Astrocyte (in vitro differentiated cells and primary cell): ENCODE data around the gene EHBP1.

Source experiments
- EZH2 ChIP-seq: IDR thresholded peaks from 2 replicates; pipeline ENCODE4 v1.6.1; 2012; ENCODE audit warnings: mild to moderate bottlenecking, low read length, inconsistent platforms; ENCODE audit not compliant: insufficient read depth
- TF ChIP-seq, protein P1 (sequence below): IDR thresholded peaks from 2 replicates; pipeline ENCODE4 v1.5.1; 2011; ENCODE audit warnings: low read depth, mild to moderate bottlenecking, inconsistent platforms, low read length, moderate library complexity; ENCODE audit not compliant: insufficient read depth

GRCh38 chr2:62858231-62858832 is 152.8 kb downstream of the EHBP1 start:
- TF ChIP-seq, protein P1, sequence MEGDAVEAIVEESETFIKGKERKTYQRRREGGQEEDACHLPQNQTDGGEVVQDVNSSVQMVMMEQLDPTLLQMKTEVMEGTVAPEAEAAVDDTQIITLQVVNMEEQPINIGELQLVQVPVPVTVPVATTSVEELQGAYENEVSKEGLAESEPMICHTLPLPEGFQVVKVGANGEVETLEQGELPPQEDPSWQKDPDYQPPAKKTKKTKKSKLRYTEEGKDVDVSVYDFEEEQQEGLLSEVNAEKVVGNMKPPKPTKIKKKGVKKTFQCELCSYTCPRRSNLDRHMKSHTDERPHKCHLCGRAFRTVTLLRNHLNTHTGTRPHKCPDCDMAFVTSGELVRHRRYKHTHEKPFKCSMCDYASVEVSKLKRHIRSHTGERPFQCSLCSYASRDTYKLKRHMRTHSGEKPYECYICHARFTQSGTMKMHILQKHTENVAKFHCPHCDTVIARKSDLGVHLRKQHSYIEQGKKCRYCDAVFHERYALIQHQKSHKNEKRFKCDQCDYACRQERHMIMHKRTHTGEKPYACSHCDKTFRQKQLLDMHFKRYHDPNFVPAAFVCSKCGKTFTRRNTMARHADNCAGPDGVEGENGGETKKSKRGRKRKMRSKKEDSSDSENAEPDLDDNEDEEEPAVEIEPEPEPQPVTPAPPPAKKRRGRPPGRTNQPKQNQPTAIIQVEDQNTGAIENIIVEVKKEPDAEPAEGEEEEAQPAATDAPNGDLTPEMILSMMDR, result no peak
- no peak for TF ChIP-seq EZH2
